Epithelial cell of proximal tubule (primary cell): ENCODE results near the gene RPL22L1. TPM values are rescaled to one million over a fixed set of nuclear protein-coding genes. Genes with fewer than 3 reads are reported as not detected.
"Not testable (repeated sequence)": the region's sequence is repeated elsewhere in the genome, so short reads cannot be mapped to it uniquely, and the experiment has no call there.

Experiments used
- DNase-seq: peaks from one replicate; pipeline ENCODE4 v3.0.0-alpha.2; 2011; ENCODE audit warnings: low read depth
- H3K4me3 ChIP-seq: 2 replicates; pipeline ENCODE4 v1.5.1; 2011; ENCODE audit warnings: low read depth, mild to moderate bottlenecking, low read length
- total RNA-seq: library from RNA; depleted of rRNA; stranded (reverse); fragments of >200 nt; gene quantifications from 2 replicates; pipeline ENCODE4 v1.2.3, GENCODE V29; 2015
- TF ChIP-seq, protein P1 (sequence below): conservative IDR thresholded peaks from 2 replicates; pipeline ENCODE4 v1.5.1; 2012; ENCODE audit warnings: low read depth, mild to moderate bottlenecking, low read length

Gene RPL22L1
- total RNA-seq, 1 donor from 2014 or later, result 362 TPM

DNA sequence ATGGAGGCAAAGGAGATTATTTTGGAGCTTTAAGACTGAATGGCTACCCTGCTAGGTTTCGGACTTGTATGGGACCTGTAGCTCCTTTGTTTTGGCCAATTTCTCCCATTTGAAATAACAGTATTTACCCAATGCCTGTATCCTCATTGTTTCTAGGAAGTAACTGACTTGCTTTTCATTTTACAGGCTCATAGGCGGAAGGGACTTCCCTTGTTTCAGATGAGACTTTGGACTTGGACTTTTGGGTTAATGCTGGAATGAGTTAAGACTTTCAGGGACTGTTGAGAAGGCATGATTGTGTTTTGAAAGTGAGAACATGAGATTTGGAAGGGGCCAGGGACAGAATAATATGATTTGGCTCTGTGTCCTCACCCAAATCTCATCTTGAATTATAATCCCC, 28.0 kb upstream of the RPL22L1 start:
- DNase-seq, result no peak
- TF ChIP-seq, protein P1, sequence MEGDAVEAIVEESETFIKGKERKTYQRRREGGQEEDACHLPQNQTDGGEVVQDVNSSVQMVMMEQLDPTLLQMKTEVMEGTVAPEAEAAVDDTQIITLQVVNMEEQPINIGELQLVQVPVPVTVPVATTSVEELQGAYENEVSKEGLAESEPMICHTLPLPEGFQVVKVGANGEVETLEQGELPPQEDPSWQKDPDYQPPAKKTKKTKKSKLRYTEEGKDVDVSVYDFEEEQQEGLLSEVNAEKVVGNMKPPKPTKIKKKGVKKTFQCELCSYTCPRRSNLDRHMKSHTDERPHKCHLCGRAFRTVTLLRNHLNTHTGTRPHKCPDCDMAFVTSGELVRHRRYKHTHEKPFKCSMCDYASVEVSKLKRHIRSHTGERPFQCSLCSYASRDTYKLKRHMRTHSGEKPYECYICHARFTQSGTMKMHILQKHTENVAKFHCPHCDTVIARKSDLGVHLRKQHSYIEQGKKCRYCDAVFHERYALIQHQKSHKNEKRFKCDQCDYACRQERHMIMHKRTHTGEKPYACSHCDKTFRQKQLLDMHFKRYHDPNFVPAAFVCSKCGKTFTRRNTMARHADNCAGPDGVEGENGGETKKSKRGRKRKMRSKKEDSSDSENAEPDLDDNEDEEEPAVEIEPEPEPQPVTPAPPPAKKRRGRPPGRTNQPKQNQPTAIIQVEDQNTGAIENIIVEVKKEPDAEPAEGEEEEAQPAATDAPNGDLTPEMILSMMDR, result no peak
- no peak overlapping the region for H3K4me3 ChIP-seq

DNA sequence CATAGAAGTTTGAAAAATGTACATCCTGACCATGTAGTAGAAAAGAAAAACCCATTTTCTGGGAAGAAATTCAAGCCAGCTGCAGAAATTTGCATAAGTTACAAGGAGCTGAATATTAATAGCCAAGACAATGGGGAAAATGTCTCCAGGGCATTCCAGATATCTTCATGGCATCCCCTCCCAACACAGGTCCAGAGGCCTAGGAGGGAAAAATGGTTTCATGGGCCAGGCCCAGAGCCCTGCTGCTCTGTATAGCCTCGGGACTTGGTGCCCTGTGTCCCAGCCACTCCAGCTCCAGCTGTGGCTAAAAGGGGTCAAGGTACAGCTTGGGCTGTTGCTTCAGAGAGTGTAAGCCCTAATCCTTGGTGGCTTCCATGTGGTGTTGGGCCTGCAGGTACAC, 27.2 kb upstream of the RPL22L1 start:
- not testable (repeated sequence) for H3K4me3 ChIP-seq, DNase-seq

DNA sequence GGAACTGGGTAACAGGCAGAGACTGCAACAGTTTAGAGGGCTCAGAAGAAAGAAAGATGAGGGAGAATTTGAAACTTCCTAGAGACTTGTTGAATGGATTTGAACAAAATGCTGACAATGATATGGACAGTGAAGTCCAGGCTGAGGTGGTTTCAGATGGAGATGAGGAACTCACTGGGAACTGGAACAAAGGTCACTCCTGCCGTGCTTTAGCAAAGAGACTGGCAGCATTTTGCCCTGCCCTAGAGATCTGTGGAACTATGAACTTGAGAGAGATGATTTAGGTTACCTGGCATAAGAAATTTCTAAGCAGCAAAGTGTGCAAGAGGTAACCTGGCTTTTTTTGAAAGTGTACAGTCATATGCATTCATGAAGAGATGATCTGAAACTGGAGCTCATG, 26.8 kb upstream of the RPL22L1 start:
- TF ChIP-seq, protein P1, result no peak
- DNase-seq, result no peak

DNA sequence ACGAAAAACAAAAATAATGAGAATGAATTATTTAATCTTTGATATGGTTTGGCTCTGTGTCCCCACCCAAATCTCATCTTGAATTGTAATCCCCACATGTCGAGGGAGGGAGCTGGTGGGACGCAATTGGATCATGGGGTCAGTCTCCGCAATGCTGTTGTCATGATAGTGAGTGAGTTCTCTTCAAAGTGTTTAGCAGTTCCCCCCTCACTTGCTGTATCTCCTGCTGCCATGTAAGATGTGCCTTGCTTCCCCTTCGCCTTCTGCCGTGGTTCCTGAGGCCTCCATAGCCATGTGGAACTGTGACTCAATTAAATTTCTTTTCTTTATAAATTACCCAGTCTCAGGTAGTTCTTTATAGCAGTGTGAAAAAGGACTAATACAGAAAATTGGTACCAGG, 26.3 kb upstream of the RPL22L1 start:
- not testable (repeated sequence) for H3K4me3 ChIP-seq, DNase-seq

More for the DNA sequence above, 26.8 kb upstream of the RPL22L1 start:
- H3K4me3 ChIP-seq, result no peak overlapping the region

DNA sequence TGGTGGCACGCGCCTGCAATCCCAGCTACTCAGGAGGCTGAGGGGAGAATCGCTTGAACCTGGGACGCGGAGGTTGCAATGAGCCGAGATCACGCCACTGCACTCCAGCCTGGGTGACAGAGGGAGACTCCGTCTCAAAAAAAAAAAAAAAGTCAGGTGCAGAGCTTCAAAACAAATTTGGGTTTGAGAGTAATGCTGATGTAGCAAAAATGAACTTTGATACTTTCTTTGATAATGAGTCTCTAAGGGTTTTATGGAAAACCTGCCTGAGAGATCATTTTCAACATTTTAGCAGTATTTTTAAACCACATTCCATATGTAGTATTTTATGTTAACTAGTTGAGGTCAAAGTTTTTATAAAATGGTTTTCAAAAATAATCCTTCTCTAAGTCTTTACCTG, 23.9 kb upstream of the RPL22L1 start:
- DNase-seq, result no peak
- TF ChIP-seq, protein P1, result no peak

DNA sequence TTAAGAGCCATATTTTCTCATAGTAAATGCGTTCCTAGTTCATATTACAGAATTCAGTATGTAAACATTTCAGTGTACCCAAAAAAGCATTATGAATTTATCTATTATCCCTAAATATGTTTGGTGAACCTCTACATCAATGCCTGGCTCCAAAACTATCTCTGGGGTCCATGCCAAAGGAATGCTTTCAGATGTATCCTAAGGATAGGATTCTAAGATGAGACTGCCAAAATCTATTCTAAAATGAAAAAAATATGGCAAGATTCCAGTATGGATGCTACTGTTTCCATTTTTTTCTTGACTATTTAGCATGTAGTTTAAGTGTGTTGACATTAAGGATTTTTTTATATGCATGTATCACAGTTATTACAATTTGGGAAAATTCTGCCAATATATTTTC, 19.6 kb upstream of the RPL22L1 start:
- TF ChIP-seq, protein P1, result no peak
- no peak overlapping the region for H3K4me3 ChIP-seq
- no peak for DNase-seq

More for the DNA sequence above, 23.9 kb upstream of the RPL22L1 start:
- H3K4me3 ChIP-seq, result no peak overlapping the region

DNA sequence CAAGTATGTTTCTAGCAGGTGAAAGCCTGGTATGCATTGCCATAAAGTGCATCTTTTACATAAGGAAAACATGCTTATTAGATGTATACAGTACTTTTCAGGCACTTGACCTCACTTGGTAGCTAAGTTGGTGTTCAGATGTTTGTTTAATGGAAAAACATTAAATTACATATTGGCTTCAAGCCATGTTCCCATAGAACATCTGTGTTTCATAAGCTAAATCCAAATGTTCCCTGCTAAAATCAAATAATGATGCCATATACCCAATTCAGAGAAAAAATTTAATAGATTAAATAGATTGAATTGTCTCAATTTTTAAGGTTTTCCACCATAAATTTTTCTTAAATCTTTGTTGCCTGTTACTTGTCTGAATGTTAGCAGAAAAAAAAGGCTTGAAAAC, 19.1 kb upstream of the RPL22L1 start:
- TF ChIP-seq, protein P1, result no peak
- DNase-seq, result no peak
- H3K4me3 ChIP-seq, result no peak overlapping the region

DNA sequence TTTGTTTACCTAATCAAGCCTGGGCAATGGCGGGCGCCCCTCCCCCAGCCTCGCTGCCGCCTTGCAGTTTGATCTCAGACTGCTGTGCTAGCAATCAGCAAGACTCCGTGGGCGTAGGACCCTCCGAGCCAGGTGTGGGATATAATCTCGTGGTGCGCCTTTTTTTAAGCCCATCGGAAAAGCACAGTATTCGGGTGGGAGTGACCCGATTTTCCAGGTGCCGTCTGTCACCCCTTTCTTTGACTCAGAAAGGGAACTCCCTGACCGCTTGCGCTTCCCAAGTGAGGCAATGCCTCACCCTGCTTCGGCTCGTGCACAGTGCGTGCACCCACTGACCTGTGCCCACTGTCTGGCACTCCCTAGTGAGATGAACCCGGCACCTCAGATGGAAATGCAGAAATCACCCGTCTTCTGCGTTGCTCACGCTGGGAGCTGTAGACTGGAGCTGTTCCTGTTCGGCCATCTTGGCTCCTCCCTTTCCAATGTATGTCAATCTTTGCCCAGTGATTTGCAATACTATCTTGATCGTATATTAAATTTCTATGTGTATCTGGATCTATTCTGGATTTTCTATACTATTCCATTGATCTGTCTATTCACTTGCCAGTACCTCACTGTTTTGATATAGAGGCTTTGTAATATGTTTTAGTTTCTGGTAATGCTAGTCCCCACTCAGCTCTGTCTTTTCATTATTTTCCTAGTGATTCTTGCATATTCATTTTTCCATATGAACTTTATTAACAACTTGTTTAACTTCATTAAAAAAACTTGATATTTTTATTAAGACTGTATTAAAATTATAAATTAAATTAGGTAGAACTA, 14.3 kb upstream of the RPL22L1 start:
- not testable (repeated sequence) for DNase-seq, H3K4me3 ChIP-seq

DNA sequence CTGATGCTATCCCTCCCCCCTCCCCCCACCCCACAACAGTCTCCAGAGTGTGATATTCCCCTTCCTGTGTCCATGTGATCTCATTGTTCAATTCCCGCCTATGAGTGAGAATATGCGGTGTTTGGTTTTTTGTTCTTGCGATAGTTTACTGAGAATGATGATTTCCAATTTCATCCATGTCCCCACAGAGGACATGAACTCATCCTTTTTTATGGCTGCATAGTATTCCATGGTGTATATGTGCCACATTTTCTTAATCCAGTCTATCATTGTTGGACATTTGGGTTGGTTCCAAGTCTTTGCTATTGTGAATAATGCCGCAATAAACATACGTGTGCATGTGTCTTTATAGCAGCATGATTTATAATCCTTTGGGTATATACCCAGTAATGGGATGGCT, 8.7 kb upstream of the RPL22L1 start:
- DNase-seq, H3K4me3 ChIP-seq: not testable (repeated sequence)

DNA sequence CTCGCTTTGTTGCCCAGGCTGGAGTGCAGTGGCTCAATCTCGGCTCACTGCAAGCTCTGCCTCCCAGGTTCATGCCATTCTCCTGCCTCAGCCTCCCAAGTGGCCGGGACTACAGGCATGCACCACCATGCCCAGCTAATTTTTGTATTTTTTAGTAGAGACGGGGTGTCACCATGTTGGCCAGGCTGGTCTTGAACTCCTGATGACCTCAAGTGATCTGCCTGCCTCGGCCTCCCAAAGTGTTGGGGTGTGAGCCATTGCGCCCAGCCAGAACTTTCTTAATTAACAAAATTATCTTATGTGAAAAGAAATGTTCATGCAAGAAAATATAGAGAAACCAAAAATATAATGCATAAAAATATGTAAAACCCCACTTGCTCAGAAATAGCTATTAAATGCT, 7.3 kb upstream of the RPL22L1 start:
- not testable (repeated sequence) for H3K4me3 ChIP-seq, DNase-seq
